GM12864 (cell line): ENCODE measurements around the gene MED29.

Experiments used
- DNase-seq: peaks from one replicate; pipeline ENCODE4 v3.0.0-alpha.2; 2011; ENCODE audit warnings: low read depth
- H3K4me3 ChIP-seq: 2 replicates; pipeline ENCODE4 v1.5.1; 2011; ENCODE audit warnings: mild to moderate bottlenecking, low read depth, low read length, control low read depth
- TF ChIP-seq, protein P1 (sequence below): IDR thresholded peaks from 2 replicates; pipeline ENCODE4 v1.5.1; 2011; ENCODE audit warnings: low read depth, mild to moderate bottlenecking, moderate library complexity, low read length, control low read depth, inconsistent platforms; ENCODE audit errors: missing control alignments

Gene MED29

DNA sequence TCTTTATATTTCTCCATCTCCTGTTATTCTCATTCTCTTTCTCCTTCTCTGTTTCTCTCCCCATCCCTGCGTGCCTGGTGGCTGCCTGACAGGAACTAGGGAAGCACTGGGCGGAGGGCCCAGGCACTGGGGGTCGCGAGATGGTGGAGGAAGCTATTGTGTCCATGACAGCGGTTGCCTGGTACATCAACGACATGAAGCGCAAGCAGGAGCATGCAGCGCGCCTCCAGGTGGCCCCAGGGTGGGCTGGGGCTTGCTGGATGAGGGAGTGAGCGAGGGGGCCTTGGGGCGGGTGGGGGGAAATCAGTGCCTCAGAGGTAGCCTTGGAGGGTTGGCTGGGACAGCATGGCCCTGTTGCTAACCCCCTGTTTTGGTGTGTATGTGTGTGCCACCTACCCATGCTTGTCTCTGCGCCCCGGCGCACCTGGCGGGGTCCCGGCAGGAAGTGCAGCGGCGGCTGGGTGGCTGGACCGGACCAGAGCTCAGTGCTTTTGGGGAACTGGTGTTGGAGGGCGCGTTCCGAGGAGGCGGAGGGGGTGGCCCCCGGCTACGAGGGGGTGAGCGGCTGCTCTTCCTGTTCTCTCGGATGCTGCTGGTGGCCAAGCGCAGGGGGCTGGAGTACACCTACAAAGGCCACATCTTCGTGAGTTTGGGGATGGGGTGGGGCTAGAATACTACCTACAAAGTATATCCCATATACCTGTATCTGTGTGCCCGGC, 26.4 kb downstream of the MED29 start:
- no peak overlapping the region for H3K4me3 ChIP-seq
- TF ChIP-seq, protein P1, sequence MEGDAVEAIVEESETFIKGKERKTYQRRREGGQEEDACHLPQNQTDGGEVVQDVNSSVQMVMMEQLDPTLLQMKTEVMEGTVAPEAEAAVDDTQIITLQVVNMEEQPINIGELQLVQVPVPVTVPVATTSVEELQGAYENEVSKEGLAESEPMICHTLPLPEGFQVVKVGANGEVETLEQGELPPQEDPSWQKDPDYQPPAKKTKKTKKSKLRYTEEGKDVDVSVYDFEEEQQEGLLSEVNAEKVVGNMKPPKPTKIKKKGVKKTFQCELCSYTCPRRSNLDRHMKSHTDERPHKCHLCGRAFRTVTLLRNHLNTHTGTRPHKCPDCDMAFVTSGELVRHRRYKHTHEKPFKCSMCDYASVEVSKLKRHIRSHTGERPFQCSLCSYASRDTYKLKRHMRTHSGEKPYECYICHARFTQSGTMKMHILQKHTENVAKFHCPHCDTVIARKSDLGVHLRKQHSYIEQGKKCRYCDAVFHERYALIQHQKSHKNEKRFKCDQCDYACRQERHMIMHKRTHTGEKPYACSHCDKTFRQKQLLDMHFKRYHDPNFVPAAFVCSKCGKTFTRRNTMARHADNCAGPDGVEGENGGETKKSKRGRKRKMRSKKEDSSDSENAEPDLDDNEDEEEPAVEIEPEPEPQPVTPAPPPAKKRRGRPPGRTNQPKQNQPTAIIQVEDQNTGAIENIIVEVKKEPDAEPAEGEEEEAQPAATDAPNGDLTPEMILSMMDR, result no peak
- no peak for DNase-seq

DNA sequence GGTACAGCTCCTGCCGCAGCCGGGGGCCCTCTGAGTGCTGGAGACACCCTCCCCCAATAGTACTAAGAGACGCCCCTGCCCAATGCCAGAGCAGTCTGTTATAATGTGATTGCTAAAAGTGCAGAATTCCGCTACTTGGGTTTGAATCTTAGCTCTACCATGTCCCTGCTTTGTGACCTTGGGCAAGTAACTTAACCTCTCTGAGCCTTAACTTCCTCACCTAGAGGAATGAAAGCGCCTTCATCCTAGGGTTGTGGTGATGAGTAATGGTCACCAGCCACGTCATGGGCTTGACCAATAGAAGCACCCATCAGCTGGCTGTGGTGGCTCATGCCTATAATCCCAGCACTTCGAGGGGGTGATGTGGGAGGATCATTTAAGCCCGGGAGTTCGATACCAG, 27.8 kb downstream of the MED29 start:
- no peak overlapping the region for H3K4me3 ChIP-seq
- TF ChIP-seq, protein P1, result no peak
- no peak for DNase-seq

DNA sequence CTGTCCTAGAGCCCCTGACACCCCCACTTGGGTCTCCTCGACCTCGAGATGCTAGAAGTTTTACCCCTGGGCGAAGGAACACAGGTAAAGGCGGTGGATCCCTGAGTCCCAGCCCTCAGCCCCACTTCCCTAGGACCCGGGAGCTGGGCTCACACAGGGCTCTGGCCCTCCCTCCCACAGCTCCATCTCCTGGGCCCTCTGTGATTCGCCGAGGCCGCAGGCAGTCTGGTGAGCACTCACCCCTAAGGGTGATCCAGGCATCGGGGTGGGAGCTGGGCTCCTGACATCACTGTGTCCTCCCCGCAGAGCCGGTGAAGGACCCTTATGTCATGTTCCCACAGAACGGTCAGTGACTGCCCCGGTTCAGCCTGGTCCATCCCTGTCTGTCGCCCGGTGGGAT, 29.6 kb downstream of the MED29 start:
- DNase-seq, result no peak
- H3K4me3 ChIP-seq, result no peak overlapping the region
- TF ChIP-seq, protein P1, result no peak

DNA sequence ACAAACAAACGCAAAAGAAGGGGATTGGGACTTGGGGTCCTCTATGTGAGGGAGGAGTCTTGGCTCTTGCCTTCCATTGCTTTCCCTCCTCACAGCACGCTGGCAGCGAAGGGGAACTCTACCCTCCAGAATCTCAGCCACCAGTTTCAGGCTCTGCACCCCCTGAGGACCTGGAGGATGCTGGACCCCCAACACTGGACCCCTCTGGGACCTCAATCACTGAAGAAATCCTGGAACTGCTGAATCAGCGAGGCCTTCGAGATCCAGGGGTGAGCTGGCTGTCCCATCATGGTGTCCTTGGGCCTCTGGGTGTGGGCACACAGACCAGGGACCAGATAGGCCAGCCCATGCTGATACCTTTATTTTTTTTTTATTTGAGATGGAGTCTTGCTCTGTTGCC, 30.8 kb downstream of the MED29 start:
- no peak overlapping the region for H3K4me3 ChIP-seq
- DNase-seq, result no peak
- TF ChIP-seq, protein P1, result no peak

DNA sequence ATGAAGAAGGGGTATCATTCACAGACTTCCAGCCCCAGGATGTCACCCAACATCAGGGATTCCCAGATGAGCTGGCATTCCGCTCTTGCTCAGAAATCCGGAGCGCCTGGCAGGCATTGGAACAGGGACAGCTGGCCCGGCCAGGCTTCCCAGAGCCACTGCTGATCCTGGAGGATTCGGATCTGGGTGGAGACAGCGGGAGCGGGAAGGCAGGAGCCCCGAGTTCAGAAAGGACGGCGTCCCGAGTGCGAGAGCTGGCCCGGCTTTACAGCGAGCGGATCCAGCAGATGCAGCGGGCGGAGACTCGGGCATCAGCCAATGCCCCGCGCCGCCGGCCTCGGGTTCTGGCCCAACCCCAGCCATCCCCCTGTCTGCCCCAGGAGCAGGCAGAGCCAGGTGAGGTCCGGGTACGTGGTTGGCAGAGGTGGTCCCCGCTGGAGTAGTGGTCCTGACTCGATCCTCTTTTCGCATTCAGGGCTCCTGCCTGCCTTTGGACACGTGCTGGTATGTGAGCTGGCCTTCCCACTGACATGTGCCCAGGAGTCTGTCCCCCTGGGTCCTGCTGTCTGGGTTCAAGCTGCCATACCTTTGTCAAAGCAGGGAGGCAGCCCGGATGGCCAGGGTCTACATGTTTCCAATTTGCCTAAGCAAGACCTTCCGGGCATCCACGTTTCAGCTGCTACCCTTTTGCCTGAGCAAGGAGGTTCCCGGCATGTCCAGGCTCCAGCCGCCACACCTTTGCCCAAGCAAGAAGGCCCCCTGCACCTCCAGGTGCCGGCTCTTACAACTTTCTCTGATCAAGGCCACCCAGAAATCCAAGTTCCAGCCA, 32.3 kb downstream of the MED29 start:
- H3K4me3 ChIP-seq, result no peak overlapping the region
- TF ChIP-seq, protein P1, result no peak
- no peak for DNase-seq

DNA sequence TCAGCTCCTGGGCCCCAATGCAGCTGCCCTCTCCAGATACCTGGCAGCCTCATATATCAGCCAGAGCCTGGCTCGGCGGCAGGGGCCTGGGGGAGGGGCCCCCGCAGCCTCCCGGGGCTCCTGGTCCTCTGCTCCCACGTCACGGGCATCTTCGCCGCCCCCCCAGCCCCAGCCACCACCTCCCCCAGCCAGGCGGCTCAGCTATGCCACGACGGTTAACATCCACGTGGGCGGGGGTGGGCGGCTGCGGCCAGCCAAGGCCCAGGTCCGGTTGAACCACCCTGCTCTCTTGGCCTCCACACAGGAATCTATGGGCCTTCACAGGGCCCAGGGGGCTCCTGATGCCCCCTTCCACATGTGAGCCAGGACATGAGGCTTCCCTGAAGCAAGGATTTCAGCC, 33.8 kb downstream of the MED29 start:
- no peak for DNase-seq
- H3K4me3 ChIP-seq, result no peak overlapping the region
- TF ChIP-seq, protein P1, result no peak

DNA sequence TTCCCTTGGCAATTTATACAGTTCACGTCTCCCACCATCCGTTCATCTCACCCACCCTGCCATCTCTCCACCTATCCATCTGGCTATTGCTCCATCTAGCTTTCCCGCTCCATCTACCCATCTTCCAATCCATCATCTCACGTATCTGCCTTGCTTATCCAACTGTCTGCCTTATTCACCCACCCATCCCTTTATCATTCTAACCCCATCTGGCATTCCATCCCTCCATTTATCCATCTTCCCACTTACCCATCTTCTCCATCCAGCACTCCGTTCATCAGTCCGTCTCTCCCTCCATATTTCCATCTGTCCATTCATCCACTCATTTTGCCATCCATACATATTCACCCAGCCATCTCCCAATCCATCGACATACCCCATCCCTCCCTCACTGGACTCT, 34.6 kb downstream of the MED29 start:
- no peak overlapping the region for H3K4me3 ChIP-seq
- TF ChIP-seq, protein P1, result no peak
- no peak for DNase-seq
